Suprapubic skin (tissue), 4 donors: ENCODE measurements around the gene KCNH4.

ENCODE experiments used
- POLR2A ChIP-seq, 2 donors: fragments of 450-650 bp; IDR thresholded peaks; one replicate each; pipeline ENCODE4 v1.6.1; 2017; ENCODE audit warnings: antibody characterized with exemption in 2 of 2, mild to moderate bottlenecking in 2 of 2, moderate library complexity in 2 of 2
- POLR2AphosphoS5 ChIP-seq, 3 donors: sonication (generic); formaldehyde crosslinking; IDR thresholded peaks; one replicate each; pipeline ENCODE4 v1.6.1; 2017; ENCODE audit warnings: antibody characterized with exemption in 3 of 3
- TF ChIP-seq, protein P1 (sequence below), 2 donors: fragments of 200-600 bp in 1 of 2; fragments of 450-650 bp in 1 of 2; sonication (generic) in 1 of 2; IDR thresholded peaks; one replicate each; pipeline ENCODE4 v1.5.1; 2016 to 2019; ENCODE audit warnings: antibody characterized with exemption in 2 of 2, mild to moderate bottlenecking in 1 of 2, moderate library complexity in 1 of 2

GRCh38 chr17:42166196-42166763, 14.7 kb downstream of the KCNH4 start:
- TF ChIP-seq, protein P1, sequence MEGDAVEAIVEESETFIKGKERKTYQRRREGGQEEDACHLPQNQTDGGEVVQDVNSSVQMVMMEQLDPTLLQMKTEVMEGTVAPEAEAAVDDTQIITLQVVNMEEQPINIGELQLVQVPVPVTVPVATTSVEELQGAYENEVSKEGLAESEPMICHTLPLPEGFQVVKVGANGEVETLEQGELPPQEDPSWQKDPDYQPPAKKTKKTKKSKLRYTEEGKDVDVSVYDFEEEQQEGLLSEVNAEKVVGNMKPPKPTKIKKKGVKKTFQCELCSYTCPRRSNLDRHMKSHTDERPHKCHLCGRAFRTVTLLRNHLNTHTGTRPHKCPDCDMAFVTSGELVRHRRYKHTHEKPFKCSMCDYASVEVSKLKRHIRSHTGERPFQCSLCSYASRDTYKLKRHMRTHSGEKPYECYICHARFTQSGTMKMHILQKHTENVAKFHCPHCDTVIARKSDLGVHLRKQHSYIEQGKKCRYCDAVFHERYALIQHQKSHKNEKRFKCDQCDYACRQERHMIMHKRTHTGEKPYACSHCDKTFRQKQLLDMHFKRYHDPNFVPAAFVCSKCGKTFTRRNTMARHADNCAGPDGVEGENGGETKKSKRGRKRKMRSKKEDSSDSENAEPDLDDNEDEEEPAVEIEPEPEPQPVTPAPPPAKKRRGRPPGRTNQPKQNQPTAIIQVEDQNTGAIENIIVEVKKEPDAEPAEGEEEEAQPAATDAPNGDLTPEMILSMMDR (IDR thresholded peaks at IDR 0.05), result no peak
- TF ChIP-seq POLR2A (IDR thresholded peaks at IDR 0.05), result no peak
- TF ChIP-seq POLR2AphosphoS5 (IDR thresholded peaks at IDR 0.05), result no peak
